Transverse colon (tissue), 4 donors: ENCODE data around the gene SSRP1. TPM values are rescaled to one million over a fixed set of nuclear protein-coding genes. Genes with fewer than 3 reads are reported as not detected.
"Not testable (repeated sequence)": the region's sequence is repeated elsewhere in the genome, so short reads cannot be mapped to it uniquely, and the experiment has no call there.

Experiments used
- DNase-seq: peaks from one replicate; pipeline ENCODE4 v3.0.0-alpha.2; 2019
- H3K27ac ChIP-seq, 4 donors: fragments of 200-600 bp; sonication (generic); 2 replicates each; pipeline ENCODE4 v1.5.1; 2016 to 2018; ENCODE audit warnings: inconsistent platforms in 4 of 4
- H3K27me3 ChIP-seq: fragments of 200-600 bp; sonication (generic); 2 replicates; pipeline ENCODE4 v1.5.1; 2017; ENCODE audit warnings: inconsistent platforms
- H3K36me3 ChIP-seq, 4 donors: fragments of 200-600 bp; sonication (generic); 2 replicates each; pipeline ENCODE4 v1.5.1; 2017 to 2019; ENCODE audit warnings: inconsistent platforms in 4 of 4
- H3K4me1 ChIP-seq, 4 donors: fragments of 200-600 bp; sonication (generic); 2 replicates each; pipeline ENCODE4 v1.5.1; 2017 to 2020; ENCODE audit warnings: inconsistent platforms in 4 of 4
- H3K4me3 ChIP-seq, 4 donors: fragments of 200-600 bp; sonication (generic); 1 replicate in 1 of 4; 2 replicates in 3 of 4; pipeline versions ENCODE4 v1.5.1 to v1.6.1; 2017 to 2019; ENCODE audit warnings: inconsistent platforms in 4 of 4
- H3K9me3 ChIP-seq, 2 donors: fragments of 200-600 bp; sonication (generic); 2 replicates each; pipeline ENCODE4 v1.5.1; 2017 to 2019; ENCODE audit warnings: inconsistent platforms in 2 of 2
- CTCF ChIP-seq, 5 experiments: fragments of 200-600 bp in 3 of 5; fragments of 450-650 bp in 2 of 5; sonication (generic) in 3 of 5; IDR thresholded peaks; 1 replicate in 2 of 5; 2 replicates in 3 of 5; pipeline ENCODE4 v1.5.1; 2016 to 2017; ENCODE audit warnings: antibody characterized with exemption in 5 of 5, inconsistent platforms in 3 of 5, mild to moderate bottlenecking in 2 of 5, moderate library complexity in 1 of 5
- EP300 ChIP-seq: sonication (generic); formaldehyde crosslinking; IDR thresholded peaks from one replicate; pipeline ENCODE4 v1.6.1; 2017; ENCODE audit warnings: antibody characterized with exemption, low read depth
- POLR2A ChIP-seq: fragments of 450-650 bp; IDR thresholded peaks from one replicate; pipeline ENCODE4 v1.6.1; 2016; ENCODE audit warnings: antibody characterized with exemption, mild to moderate bottlenecking, moderate library complexity
- POLR2AphosphoS5 ChIP-seq, 3 donors: sonication (generic); formaldehyde crosslinking; IDR thresholded peaks; one replicate each; pipeline ENCODE4 v1.6.1; 2016; ENCODE audit warnings: antibody characterized with exemption in 3 of 3
- WGBS, 2 donors: methylation state at CpG; one replicate each; pipeline ENCODE4 v1.1.5; 2018; ENCODE audit warnings: low coverage in 1 of 2; 5-methylcytosine and 5-hydroxymethylcytosine counted together
- in situ Hi-C, 4 donors: fragments of 200-750 bp; cut with MboI; loops; one replicate each; pipeline versions ENCODE4 v1.15.0 to v1.15.1; 2017; ENCODE audit warnings: low sequenced_read_pairs in 3 of 4, low pct_ligation_motif_present in 1 of 4, low pct_unique_long_range_greater_than_20kb in 1 of 4
- intact Hi-C: fragments of 100-400 bp; cut with DNase I; formaldehyde crosslinking; loops from one replicate; pipeline ENCODE4 v1.15.1; 2023; ENCODE audit warnings: low total_unique reads
- total RNA-seq, 4 donors: library from RNA; depleted of rRNA; stranded (reverse); fragments of >200 nt; gene quantifications; one replicate each; pipeline ENCODE4 v1.1.0, GENCODE V29; 2016

Gene SSRP1
- total RNA-seq, 4 donors from 2014 or later: 32.0 to 59.4 (median 45.5) TPM

- WGBS, 2 donors: 72 to 83% methylated on average over 2 to 3 of the region's 3 CpGs
- Histone ChIP-seq H3K27ac (no peak overlapping the region), H3K36me3 (no peaks in the 10 kb centered on the region), H3K4me1 (peaks cover 0 to 4% (median 0%) of the 10 kb centered on the region in 4 donors), H3K27me3 (no peaks in the 10 kb centered on the region), H3K9me3 (no peaks in the 10 kb centered on the region), H3K4me3 (no peak overlapping the region)
- intact Hi-C loops: no loop called here
- in situ Hi-C loops: no loop called here
- no peak for TF ChIP-seq EP300
- no peak for TF ChIP-seq POLR2AphosphoS5 (IDR thresholded peaks at IDR 0.05)
- no peak for TF ChIP-seq CTCF (IDR thresholded peaks at IDR 0.05)
- no peak for TF ChIP-seq POLR2A
- no peak for DNase-seq
Observed at GRCh38 chr11:57361926-57362325, 26.2 kb upstream of the SSRP1 start.

GRCh38 chr11:57361420-57361819 is 25.7 kb upstream of the SSRP1 start:
- DNase-seq, in situ Hi-C loops, H3K27ac ChIP-seq, H3K27me3 ChIP-seq, H3K4me1 ChIP-seq, intact Hi-C loops, H3K4me3 ChIP-seq, H3K36me3 ChIP-seq, H3K9me3 ChIP-seq: not testable (repeated sequence)

- in situ Hi-C loops: no loop called here
- 91% methylated on average over 8 of the region's 8 CpGs; no CpG with 5 or more reads in 1 of the 2 donors for WGBS, 2 donors
- intact Hi-C loops: no loop called here
- Histone ChIP-seq H3K36me3 (no peaks in the 10 kb centered on the region), H3K9me3 (no peaks in the 10 kb centered on the region), H3K27me3 (no peaks in the 10 kb centered on the region), H3K27ac (no peak overlapping the region), H3K4me3 (no peak overlapping the region), H3K4me1 (peaks cover 0 to 4% (median 0%) of the 10 kb centered on the region in 4 donors)
- TF ChIP-seq POLR2AphosphoS5 (IDR thresholded peaks at IDR 0.05) (no peak), CTCF (IDR thresholded peaks at IDR 0.05) (no peak), POLR2A (no peak), EP300 (no peak)
- no peak for DNase-seq
Observed at GRCh38 chr11:57360991-57361390, 25.3 kb upstream of the SSRP1 start.

- TF ChIP-seq POLR2AphosphoS5 (IDR thresholded peaks at IDR 0.05) (no peak), CTCF (IDR thresholded peaks at IDR 0.05) (no peak), POLR2A (no peak), EP300 (no peak)
- H3K27ac ChIP-seq: no peak overlapping the region
- no peaks in the 10 kb centered on the region for H3K27me3 ChIP-seq
- 81 to 84% methylated on average over 3 to 9 of the region's 9 CpGs for WGBS, 2 donors
- in situ Hi-C loops (no loop called here), intact Hi-C loops (no loop called here)
- H3K36me3 ChIP-seq: no peaks in the 10 kb centered on the region
- DNase-seq: no peak
- H3K9me3 ChIP-seq: no peaks in the 10 kb centered on the region
- H3K4me3 ChIP-seq: no peak overlapping the region
- H3K4me1 ChIP-seq: peaks cover 0 to 4% (median 0%) of the 10 kb centered on the region in 4 donors
Observed at GRCh38 chr11:57359896-57360690, 24.4 kb upstream of the SSRP1 start.
